ENCODE data around the gene NCAPG.

Gene NCAPG

GRCh38 chr4:17866810-17867209, 56.0 kb downstream of the NCAPG start:
- H3K9me3 ChIP-seq (ENCODE audit: insufficient read depth, low read depth, low read length) = no peaks in the 10 kb centered on the region; the same call in 1 of the 2 replicates
- no peaks in the 10 kb centered on the region for H3K27me3 ChIP-seq (ENCODE audit: insufficient read depth, low read length, poor library complexity, severe bottlenecking)
- no peak overlapping the region for H2AFZ ChIP-seq (ENCODE audit: low read length)
- no peaks in the 10 kb centered on the region for H4K20me1 ChIP-seq (ENCODE audit: insufficient read depth, low read length, poor library complexity, severe bottlenecking)
- no peak overlapping the region for H3K4me3 ChIP-seq (ENCODE audit: low read length, poor library complexity, severe bottlenecking)
- H3K4me2 ChIP-seq (ENCODE audit: low read depth, low read length, poor library complexity, severe bottlenecking) = no peak overlapping the region
- no peaks in the 10 kb centered on the region for H3K79me2 ChIP-seq (ENCODE audit: insufficient read depth, low read length)
- peaks cover 5% of the 10 kb centered on the region for H3K9me2 ChIP-seq (replicated peaks; ENCODE audit: low read depth, low read length)
- TF ChIP-seq CTCF (conservative IDR thresholded peaks at IDR 0.05; ENCODE audit: low read length) (no peak), EZH2phosphoT487 (IDR thresholded peaks at IDR 0.05; ENCODE audit: borderline replicate concordance) (no peak)
- no peak overlapping the region for H3K9ac ChIP-seq (ENCODE audit: low read depth, low read length, poor library complexity, severe bottlenecking)
- no peaks in the 10 kb centered on the region for H3K4me1 ChIP-seq (ENCODE audit: insufficient read depth, low read length, poor library complexity, severe bottlenecking)
- H3F3A ChIP-seq (ENCODE audit: low read depth) = no peaks in the 10 kb centered on the region
- no peaks in the 10 kb centered on the region for H3K36me3 ChIP-seq (ENCODE audit: insufficient read depth, low read length)

- H3K4me3 ChIP-seq (ENCODE audit: low read length, poor library complexity, severe bottlenecking) = no peak overlapping the region
- no peaks in the 10 kb centered on the region for H3K4me1 ChIP-seq (ENCODE audit: insufficient read depth, low read length, poor library complexity, severe bottlenecking)
- H3K27me3 ChIP-seq (ENCODE audit: insufficient read depth, low read length, poor library complexity, severe bottlenecking) = no peaks in the 10 kb centered on the region
- H4K20me1 ChIP-seq (ENCODE audit: insufficient read depth, low read length, poor library complexity, severe bottlenecking) = no peaks in the 10 kb centered on the region
- H2AFZ ChIP-seq (ENCODE audit: low read length) = no peak overlapping the region
- no peaks in the 10 kb centered on the region for H3K9me3 ChIP-seq (ENCODE audit: insufficient read depth, low read depth, low read length)
- TF ChIP-seq EZH2phosphoT487 (IDR thresholded peaks at IDR 0.05; ENCODE audit: borderline replicate concordance) (no peak), CTCF (conservative IDR thresholded peaks at IDR 0.05; ENCODE audit: low read length) (no peak)
- H3K36me3 ChIP-seq (ENCODE audit: insufficient read depth, low read length) = no peaks in the 10 kb centered on the region
- no peaks in the 10 kb centered on the region for H3F3A ChIP-seq (ENCODE audit: low read depth)
- H3K9me2 ChIP-seq (replicated peaks; ENCODE audit: low read depth, low read length) = peaks cover 5% of the 10 kb centered on the region
- no peak overlapping the region for H3K4me2 ChIP-seq (ENCODE audit: low read depth, low read length, poor library complexity, severe bottlenecking)
- no peaks in the 10 kb centered on the region for H3K79me2 ChIP-seq (ENCODE audit: insufficient read depth, low read length)
- H3K9ac ChIP-seq (ENCODE audit: low read depth, low read length, poor library complexity, severe bottlenecking) = no peak overlapping the region
Observed at GRCh38 chr4:17867276-17867675, 56.5 kb downstream of the NCAPG start.

GRCh38 chr4:17869327-17869726, 58.5 kb downstream of the NCAPG start:
- Histone ChIP-seq H2AFZ (ENCODE audit: low read length) (no peak overlapping the region), H3K4me3 (ENCODE audit: low read length, poor library complexity, severe bottlenecking) (no peak overlapping the region), H3K36me3 (ENCODE audit: insufficient read depth, low read length) (no peaks in the 10 kb centered on the region), H3F3A (ENCODE audit: low read depth) (no peaks in the 10 kb centered on the region), H3K27me3 (ENCODE audit: insufficient read depth, low read length, poor library complexity, severe bottlenecking) (no peaks in the 10 kb centered on the region), H3K9me2 (replicated peaks; ENCODE audit: low read depth, low read length) (peaks cover 5% of the 10 kb centered on the region), H3K9me3 (ENCODE audit: insufficient read depth, low read depth, low read length) (no peaks in the 10 kb centered on the region), H4K20me1 (ENCODE audit: insufficient read depth, low read length, poor library complexity, severe bottlenecking) (no peaks in the 10 kb centered on the region), H3K4me1 (ENCODE audit: insufficient read depth, low read length, poor library complexity, severe bottlenecking) (no peaks in the 10 kb centered on the region), H3K9ac (ENCODE audit: low read depth, low read length, poor library complexity, severe bottlenecking) (no peak overlapping the region), H3K4me2 (ENCODE audit: low read depth, low read length, poor library complexity, severe bottlenecking) (no peak overlapping the region), H3K79me2 (ENCODE audit: insufficient read depth, low read length) (no peaks in the 10 kb centered on the region)
- TF ChIP-seq EZH2phosphoT487 (IDR thresholded peaks at IDR 0.05; ENCODE audit: borderline replicate concordance) (no peak), CTCF (conservative IDR thresholded peaks at IDR 0.05; ENCODE audit: low read length) (no peak)

Measured in Loucy (cell line).